GM13976 (cell line): Measurements from ENCODE around the gene CITED4.

ENCODE experiments used
- DNase-seq: peaks from one replicate; pipeline ENCODE4 v3.0.0; 2012; ENCODE audit warnings: low spot score
- in situ Hi-C: fragments of 300-500 bp; cut with MboI; formaldehyde crosslinking; loops from one replicate; pipeline ENCODE4 v1.12.0; 2022; ENCODE audit warnings: low sequenced_read_pairs, mixed read lengths, inconsistent platforms; ENCODE audit not compliant: unreplicated experiment
- TF ChIP-seq, protein P1 (sequence below): IDR thresholded peaks from 2 replicates; pipeline ENCODE4 v1.5.1; 2012; ENCODE audit warnings: borderline replicate concordance, mild to moderate bottlenecking; ENCODE audit not compliant: insufficient read depth; ENCODE audit errors: extremely low read depth, missing control alignments, control extremely low read depth

Gene CITED4

DNA sequence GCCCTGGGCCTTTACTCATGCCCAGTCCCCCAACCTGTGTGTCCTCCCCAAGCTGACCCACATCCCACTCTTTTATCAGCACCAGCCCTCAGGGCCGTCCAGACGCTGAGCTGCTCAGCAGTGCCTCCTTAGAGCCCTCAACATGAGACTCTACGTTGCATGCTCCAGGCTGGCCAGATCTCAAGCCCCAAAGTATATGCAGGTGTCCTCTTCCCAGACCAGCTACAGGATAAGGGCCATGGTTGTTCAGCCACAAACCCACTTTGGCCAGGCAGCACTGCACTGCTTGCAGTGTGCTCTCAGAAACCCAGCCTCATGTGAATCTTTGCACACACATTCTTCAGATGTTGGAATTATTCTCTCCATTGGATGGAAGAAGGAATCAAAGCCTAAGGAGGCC, 6.0 kb downstream of the CITED4 start:
- in situ Hi-C loops, result loop anchor here (10.0 kb wide), 1 partner anchor 99 kb away; no protein-coding TSS in a partner anchor

DNA sequence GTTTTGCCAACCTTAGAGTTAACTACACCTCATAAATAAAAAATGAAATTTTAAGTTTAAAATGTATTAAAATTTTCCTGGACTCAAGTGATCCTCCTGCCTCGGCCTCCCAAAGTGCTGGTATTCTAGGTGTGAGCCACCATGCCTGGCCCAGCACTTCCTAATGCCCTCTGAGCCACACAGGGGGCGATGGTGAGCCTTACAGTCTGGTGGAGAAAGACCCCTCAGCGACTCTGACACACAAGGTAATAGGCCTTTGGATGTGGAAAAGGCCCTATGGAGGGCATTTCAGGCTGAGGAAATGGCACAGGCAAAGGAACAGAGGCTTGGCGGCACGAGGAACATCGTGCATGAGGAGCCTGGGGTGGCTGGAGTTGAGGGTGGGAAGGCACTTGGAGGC, 6.7 kb downstream of the CITED4 start:
- in situ Hi-C loops, result loop anchor here (10.0 kb wide), 1 partner anchor 99 kb away; no protein-coding TSS in a partner anchor
- TF ChIP-seq, protein P1, sequence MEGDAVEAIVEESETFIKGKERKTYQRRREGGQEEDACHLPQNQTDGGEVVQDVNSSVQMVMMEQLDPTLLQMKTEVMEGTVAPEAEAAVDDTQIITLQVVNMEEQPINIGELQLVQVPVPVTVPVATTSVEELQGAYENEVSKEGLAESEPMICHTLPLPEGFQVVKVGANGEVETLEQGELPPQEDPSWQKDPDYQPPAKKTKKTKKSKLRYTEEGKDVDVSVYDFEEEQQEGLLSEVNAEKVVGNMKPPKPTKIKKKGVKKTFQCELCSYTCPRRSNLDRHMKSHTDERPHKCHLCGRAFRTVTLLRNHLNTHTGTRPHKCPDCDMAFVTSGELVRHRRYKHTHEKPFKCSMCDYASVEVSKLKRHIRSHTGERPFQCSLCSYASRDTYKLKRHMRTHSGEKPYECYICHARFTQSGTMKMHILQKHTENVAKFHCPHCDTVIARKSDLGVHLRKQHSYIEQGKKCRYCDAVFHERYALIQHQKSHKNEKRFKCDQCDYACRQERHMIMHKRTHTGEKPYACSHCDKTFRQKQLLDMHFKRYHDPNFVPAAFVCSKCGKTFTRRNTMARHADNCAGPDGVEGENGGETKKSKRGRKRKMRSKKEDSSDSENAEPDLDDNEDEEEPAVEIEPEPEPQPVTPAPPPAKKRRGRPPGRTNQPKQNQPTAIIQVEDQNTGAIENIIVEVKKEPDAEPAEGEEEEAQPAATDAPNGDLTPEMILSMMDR, result peak; percentile 18
- no peak for DNase-seq

More for the DNA sequence above, 6.0 kb downstream of the CITED4 start:
- TF ChIP-seq, protein P1, result no peak
- DNase-seq, result no peak

DNA sequence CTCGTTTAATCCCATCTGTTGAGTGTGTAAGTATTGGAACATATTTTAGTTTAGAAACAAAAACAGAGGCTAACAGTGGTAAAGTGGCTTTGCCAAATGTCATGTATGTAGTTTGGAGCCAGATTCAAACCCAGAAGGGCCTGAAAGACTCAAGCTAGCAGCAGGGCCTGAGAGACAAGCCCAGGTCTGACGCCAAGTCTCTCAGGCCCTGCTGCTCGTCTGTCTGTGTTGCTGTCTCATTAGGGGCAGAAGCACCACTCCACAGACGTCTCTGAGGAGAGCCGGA, 8.3 kb downstream of the CITED4 start:
- TF ChIP-seq, protein P1, result no peak
- no peak for DNase-seq
- in situ Hi-C loops, result loop anchor here (10.0 kb wide), 1 partner anchor 101 kb away; no protein-coding TSS in a partner anchor

DNA sequence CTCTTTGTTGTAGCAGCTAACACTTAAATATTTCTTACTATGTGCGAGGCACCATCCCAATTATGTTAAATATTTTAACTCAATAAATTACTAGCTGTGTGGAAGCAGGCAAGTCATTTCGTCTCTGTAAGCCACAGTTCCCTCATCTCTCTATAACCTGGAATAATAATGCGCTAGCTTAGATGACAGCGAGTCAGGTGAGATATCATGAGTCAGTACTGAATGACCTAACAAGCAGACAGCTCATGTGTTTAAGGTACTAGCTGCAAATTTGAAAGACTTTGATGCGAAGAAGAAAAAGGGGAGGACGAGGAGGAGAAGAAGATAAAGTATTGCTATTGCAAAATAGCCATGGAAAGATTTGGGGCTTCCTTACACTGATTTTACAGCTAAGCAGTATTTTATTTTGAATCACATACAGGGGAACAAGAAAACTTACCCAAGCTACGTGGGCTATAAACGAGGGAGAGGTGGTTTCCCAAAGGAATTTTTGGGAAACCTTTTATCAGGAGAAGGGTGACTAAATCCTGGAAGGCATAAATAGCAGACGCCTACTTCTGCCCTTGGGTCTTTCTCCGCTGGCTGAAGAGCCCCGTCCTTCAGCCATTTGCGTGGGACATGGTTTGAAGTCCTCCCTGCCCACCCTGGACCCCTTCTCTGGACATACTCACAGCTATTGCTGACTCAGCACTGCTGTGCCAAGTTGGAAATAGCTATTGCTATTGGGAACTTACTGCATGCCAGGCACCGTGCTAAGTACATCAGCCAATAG, 8.9 kb downstream of the CITED4 start:
- no peak for DNase-seq
- in situ Hi-C loops, result loop anchor here (10.0 kb wide), 1 partner anchor 102 kb away; no protein-coding TSS in a partner anchor
- TF ChIP-seq, protein P1, result no peak

DNA sequence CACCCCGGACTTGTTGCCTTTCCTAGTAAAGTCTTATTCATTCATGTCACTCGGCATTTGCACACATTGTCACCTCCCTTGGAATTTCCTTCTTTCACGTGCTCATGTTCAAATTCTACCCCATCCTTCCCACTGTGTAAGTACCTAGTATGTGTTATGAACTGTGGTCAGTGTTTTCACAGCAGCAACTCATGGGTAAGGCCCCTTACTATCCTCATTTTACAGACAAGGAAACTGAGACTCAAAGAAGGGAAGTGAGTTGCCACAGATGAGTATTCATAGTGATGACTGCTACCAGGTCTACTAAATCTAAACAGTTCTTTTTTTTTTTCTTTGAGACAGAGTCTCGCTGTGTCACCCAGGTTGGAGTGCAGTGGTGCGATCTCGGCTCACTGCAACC, 10.5 kb downstream of the CITED4 start:
- in situ Hi-C loops, result loop anchor here (10.0 kb wide), 1 partner anchor 103 kb away; no protein-coding TSS in a partner anchor
- TF ChIP-seq, protein P1, result no peak
- no peak for DNase-seq

DNA sequence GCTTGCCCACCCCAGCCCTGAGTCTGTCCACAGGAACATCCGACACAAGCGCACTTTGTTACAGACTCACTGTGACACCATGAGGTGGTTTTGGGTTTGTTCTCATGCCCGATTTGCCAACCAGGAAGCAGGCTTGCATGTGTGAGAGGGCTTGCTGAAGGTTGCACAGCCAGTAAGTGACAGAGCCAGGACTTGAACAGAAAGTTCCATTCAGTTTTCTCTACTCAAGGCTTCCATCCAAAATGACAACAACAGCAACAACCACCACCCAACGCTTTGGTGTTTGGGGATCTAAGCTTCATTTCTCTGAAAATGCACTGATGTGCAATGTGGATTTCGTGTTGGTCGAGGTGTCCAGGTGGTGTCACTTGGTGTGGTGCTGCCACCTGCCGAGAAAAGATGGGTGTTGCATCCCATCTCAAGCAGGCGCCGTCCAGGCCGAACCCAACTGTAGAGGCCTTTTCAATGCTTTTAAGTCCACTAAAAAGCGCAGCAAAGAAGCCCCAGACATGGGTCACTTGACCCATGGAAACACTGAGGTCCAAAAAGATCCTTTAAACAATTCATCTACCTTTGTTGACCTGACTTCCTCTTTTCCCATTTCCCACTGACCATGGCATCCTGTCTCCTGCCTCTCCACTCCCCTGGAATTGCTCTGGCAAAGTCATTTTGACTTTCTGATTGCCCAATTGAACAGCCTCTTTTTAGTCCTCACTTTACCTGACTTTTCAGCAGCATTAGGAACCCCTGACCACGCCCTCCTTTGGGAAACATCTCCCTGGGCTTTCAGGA, 12.2 kb downstream of the CITED4 start:
- in situ Hi-C loops, result loop anchor here (10.0 kb wide), 1 partner anchor 105 kb away; no protein-coding TSS in a partner anchor
- TF ChIP-seq, protein P1, result peak; percentile 94
- DNase-seq, result peak; percentile 81
